AG10803 (cell line): Measurements from ENCODE around the gene CDH5.

Experiments used
- DNase-seq: peaks from one replicate; pipeline ENCODE4 v3.0.0; 2010; ENCODE audit warnings: low read depth
- H3K4me3 ChIP-seq: 2 replicates; pipeline ENCODE4 v1.5.1; 2011; ENCODE audit warnings: mild to moderate bottlenecking, low read length, control low read depth
- TF ChIP-seq, protein P1 (sequence below): conservative IDR thresholded peaks from 2 replicates; pipeline ENCODE4 v1.5.1; 2011; ENCODE audit warnings: mild to moderate bottlenecking, low read length, control low read depth, inconsistent platforms

The CDH5 gene

DNA sequence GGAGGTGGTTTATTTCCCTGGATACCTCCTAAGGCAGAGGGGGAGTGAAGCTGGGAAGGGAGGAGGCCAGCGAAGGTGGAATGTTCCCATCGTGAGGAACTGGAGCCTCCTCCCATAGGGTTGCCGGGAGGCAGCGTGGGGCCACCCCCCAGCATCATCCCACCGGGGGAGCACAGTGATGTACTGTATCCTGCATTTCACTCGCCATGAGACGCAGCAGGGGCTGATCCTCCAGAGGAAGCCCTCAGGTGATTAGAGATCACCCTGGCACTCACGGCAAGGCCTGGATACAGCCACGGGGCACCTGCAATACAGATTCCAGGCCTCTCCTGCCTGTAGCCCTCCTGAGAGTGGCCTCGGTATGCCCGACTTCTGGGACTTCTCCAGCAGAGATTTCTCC is 35.1 kb downstream of the CDH5 start:
- no peak for DNase-seq
- TF ChIP-seq, protein P1, sequence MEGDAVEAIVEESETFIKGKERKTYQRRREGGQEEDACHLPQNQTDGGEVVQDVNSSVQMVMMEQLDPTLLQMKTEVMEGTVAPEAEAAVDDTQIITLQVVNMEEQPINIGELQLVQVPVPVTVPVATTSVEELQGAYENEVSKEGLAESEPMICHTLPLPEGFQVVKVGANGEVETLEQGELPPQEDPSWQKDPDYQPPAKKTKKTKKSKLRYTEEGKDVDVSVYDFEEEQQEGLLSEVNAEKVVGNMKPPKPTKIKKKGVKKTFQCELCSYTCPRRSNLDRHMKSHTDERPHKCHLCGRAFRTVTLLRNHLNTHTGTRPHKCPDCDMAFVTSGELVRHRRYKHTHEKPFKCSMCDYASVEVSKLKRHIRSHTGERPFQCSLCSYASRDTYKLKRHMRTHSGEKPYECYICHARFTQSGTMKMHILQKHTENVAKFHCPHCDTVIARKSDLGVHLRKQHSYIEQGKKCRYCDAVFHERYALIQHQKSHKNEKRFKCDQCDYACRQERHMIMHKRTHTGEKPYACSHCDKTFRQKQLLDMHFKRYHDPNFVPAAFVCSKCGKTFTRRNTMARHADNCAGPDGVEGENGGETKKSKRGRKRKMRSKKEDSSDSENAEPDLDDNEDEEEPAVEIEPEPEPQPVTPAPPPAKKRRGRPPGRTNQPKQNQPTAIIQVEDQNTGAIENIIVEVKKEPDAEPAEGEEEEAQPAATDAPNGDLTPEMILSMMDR, result no peak
- no peak overlapping the region for H3K4me3 ChIP-seq

DNA sequence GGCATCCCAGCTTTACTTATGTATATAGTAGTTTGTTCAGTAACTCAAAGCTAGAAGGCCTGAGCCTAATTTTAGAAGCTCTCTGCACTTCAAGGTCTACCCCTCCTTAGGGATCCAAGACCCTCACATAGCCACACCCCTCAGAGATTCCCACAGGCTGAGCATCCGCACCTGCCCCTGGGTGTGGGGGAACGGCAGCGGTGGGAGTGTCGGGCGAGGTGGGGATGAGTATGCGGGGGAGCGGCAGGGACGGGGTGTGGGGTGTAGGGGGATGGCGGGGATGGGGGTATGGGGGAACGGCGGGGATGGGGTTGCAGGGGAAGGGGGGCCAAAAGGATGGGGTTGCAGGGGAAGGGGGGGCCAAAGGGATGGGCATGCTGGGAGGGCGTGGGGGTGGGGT is 35.7 kb downstream of the CDH5 start:
- TF ChIP-seq, protein P1, result no peak
- DNase-seq, result no peak
- H3K4me3 ChIP-seq, result no peak overlapping the region

DNA sequence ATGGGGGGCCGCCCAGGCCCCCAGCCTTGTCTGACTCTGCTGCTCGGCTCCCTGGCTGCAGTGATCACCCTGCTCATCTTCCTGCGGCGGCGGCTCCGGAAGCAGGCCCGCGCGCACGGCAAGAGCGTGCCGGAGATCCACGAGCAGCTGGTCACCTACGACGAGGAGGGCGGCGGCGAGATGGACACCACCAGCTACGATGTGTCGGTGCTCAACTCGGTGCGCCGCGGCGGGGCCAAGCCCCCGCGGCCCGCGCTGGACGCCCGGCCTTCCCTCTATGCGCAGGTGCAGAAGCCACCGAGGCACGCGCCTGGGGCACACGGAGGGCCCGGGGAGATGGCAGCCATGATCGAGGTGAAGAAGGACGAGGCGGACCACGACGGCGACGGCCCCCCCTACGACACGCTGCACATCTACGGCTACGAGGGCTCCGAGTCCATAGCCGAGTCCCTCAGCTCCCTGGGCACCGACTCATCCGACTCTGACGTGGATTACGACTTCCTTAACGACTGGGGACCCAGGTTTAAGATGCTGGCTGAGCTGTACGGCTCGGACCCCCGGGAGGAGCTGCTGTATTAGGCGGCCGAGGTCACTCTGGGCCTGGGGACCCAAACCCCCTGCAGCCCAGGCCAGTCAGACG is 36.2 kb downstream of the CDH5 start:
- TF ChIP-seq, protein P1, result no peak
- no peak for DNase-seq
- no peak overlapping the region for H3K4me3 ChIP-seq

DNA sequence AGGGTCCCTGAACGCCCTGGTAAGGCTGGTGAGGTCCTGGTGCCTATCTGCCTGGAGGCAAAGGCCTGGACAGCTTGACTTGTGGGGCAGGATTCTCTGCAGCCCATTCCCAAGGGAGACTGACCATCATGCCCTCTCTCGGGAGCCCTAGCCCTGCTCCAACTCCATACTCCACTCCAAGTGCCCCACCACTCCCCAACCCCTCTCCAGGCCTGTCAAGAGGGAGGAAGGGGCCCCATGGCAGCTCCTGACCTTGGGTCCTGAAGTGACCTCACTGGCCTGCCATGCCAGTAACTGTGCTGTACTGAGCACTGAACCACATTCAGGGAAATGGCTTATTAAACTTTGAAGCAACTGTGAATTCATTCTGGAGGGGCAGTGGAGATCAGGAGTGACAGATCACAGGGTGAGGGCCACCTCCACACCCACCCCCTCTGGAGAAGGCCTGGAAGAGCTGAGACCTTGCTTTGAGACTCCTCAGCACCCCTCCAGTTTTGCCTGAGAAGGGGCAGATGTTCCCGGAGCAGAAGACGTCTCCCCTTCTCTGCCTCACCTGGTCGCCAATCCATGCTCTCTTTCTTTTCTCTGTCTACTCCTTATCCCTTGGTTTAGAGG is 37.1 kb downstream of the CDH5 start:
- TF ChIP-seq, protein P1, result no peak
- H3K4me3 ChIP-seq, result no peak overlapping the region
- DNase-seq, result no peak

DNA sequence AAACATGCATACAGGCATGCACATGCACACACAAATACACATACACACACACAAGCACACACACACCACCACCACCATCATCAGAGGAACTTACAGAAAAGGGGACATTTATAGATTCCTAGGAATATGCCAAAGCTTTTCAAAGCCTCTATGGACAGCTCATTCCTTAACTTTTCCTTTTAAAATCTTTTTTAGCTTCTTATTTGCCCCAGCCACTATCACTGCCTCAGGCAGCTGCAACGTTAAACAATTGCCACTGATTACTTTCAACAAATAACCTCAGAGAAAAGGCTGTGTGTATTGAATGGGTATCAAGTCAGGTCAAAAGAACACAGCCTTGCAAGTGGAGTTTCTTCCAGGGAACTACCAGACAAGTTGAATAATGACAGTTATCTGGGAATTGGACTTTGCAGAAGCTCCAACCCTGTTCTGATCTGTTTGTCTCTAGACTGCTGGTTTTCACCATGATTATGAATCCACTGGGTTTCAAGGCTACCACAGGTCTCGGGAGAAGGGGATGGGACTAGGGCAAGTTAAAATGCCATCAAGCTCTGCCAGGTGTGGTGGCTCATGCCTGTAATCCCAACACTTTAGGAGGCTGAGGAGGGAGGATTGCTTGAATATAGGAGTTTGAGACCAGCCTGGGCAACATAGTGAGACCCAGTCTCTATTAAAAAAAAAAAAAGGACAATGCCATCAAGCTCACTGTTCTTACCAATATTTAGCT is 38.7 kb downstream of the CDH5 start:
- TF ChIP-seq, protein P1, result no peak
- no peak for DNase-seq
- no peak overlapping the region for H3K4me3 ChIP-seq

DNA sequence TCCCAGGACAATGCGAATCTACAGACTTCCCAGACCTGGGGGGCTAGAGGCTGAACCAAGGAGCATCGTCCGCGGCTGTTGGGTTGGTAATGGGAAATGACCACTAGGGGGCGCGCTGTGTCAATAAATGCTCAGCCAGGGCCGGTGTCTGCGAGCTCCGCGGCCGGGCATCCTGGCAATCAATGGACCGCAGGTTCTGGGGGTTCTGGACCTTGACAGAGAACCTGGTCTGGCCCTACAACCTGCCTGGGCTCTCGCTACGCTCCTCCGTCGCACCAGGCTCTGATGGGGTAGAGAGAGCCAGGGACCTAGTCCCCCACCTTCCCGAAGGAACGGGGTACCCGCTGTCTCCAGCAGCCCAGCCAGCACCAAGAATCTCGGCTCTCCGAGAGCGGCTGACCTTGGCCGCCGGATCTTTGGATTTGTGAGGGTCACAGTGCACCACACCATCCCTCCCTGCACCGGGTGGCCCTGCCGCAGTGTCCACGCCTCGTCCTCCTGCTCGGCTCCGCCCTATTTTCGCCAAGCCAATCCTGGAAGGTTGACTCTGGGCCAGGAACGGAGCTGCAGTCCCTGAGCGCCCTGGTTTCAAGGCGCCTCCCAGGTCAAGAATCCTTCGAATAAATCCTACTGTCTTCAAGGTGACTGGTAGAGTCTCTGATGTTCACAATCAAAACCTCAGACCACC is 40.2 kb downstream of the CDH5 start:
- H3K4me3 ChIP-seq, result peak overlapping the region; percentile 73
- DNase-seq, result peak; percentile 49
- TF ChIP-seq, protein P1, result peak; percentile 75
